ENCODE results near the gene SSBP3.
"Not testable (repeated sequence)": the region's sequence is repeated elsewhere in the genome, so short reads cannot be mapped to it uniquely, and the experiment has no call there.

Gene SSBP3

DNA sequence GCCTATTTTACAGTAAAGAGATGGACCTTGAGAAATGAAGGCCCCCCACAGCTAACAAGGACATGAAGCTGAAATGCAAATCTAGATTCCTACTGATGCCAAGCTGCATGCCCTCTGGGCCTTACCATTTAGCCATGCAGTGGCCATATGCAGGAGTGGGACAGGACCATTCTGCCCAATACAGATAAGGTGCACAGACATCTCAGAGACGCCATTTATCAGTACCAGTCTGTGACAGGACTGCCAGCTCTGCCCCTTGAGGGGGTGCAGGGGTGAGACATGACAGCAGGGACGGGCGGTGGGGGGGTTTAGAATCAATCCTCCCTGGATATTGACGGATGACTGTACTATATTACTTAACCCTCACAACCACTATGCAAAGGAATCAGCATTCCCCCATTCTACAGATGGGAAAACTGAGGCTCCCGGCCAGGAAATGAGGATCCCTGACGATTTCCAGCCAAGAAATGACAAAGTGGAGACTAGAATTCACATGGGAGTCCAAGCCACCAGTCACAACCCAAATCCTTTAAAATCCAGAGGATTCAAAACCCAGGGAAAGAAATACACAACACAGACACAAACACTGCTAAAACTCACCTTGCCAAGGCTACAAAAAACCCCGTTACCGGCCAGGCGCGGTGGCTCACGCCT is 10.8 kb downstream of the SSBP3 start:
- no peak overlapping the region for H3K4me3 ChIP-seq (replicated peaks; ENCODE audit: low read depth, low read length)
- DNase-seq (ENCODE audit: low read depth): no peak
- TF ChIP-seq, protein P1, sequence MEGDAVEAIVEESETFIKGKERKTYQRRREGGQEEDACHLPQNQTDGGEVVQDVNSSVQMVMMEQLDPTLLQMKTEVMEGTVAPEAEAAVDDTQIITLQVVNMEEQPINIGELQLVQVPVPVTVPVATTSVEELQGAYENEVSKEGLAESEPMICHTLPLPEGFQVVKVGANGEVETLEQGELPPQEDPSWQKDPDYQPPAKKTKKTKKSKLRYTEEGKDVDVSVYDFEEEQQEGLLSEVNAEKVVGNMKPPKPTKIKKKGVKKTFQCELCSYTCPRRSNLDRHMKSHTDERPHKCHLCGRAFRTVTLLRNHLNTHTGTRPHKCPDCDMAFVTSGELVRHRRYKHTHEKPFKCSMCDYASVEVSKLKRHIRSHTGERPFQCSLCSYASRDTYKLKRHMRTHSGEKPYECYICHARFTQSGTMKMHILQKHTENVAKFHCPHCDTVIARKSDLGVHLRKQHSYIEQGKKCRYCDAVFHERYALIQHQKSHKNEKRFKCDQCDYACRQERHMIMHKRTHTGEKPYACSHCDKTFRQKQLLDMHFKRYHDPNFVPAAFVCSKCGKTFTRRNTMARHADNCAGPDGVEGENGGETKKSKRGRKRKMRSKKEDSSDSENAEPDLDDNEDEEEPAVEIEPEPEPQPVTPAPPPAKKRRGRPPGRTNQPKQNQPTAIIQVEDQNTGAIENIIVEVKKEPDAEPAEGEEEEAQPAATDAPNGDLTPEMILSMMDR (IDR thresholded peaks at IDR 0.05; ENCODE audit: low read length, missing control alignments): no peak

DNA sequence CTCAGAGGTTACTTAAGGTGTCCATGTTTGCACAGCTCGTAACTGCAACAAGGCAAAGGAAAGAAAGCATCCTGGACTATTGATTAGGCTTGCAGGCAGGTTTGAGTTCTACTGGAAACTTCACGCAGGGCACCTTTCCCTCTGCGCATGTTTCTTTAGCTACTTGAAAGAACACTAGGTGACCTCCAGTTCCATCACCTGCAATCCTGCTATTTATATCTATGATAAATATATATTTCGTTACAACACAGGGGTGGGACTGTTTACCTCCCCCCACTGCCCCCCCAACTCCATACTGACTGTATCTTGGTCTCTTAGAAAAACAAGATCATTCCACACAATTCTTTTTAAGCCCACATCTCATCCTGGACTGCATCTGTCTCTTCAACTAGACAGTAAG is 12.1 kb downstream of the SSBP3 start:
- H3K4me3 ChIP-seq (replicated peaks; ENCODE audit: low read depth, low read length): no peak overlapping the region
- TF ChIP-seq, protein P1 (IDR thresholded peaks at IDR 0.05; ENCODE audit: low read length, missing control alignments): no peak
- no peak for DNase-seq (ENCODE audit: low read depth)

DNA sequence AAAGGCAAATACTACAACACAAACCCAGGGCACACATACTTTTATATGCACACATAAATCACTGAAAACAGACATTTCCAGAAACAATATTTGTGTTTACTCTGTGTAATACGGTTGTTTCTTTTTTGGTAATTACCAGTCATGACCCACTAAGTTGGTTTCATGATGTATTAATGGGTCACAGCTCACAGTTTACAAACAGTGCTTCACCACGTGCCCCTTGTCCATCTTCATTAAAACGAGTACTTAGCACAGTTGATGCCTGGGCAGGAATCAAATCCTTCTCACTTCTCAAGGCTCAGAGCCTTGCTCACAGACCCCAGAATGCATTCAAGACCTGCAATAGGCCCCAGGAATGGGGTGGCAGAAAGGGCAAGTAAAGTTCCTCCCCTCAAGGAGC is 13.8 kb downstream of the SSBP3 start:
- DNase-seq (ENCODE audit: low read depth): no peak
- TF ChIP-seq, protein P1 (IDR thresholded peaks at IDR 0.05; ENCODE audit: low read length, missing control alignments): no peak
- no peak overlapping the region for H3K4me3 ChIP-seq (replicated peaks; ENCODE audit: low read depth, low read length)

DNA sequence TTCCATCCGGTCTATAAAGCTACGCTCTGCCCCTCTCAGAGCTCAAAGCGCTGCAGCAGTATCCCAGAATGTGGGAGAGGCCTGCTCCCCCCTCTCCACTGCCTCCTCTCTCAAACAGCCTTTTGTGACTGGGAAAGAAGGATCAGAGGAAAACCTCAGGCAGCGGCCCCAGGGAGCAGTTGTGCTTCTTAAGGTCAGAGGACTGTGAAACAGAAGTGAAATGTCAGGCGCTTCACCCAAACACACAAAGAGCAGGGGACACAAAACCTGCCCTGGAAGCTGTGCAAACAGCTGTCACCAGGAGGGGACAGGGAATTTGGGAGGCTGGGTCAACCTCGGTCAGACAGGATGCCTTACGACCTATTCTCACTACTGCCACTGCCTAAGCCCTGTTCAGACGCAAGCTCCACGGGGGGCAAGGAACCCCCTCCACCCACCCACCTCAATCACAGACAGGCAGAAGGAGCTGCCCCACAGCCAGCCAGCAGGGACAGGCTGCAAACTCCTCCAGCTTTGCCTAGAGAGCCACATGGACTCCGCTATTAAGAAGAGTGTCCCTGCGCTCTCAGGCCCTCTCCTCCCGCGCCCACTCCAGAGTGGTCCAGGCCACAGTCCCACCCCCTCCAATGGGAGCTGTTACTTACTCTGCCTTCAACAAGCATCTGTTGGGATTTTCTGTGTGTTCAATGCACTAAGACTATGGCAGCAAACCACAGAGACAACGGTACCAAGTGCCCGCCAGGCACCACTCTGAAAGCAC is 14.6 kb downstream of the SSBP3 start:
- H3K4me3 ChIP-seq (replicated peaks; ENCODE audit: low read depth, low read length): no peak overlapping the region
- TF ChIP-seq, protein P1 (IDR thresholded peaks at IDR 0.05; ENCODE audit: low read length, missing control alignments): no peak
- no peak for DNase-seq (ENCODE audit: low read depth)

DNA sequence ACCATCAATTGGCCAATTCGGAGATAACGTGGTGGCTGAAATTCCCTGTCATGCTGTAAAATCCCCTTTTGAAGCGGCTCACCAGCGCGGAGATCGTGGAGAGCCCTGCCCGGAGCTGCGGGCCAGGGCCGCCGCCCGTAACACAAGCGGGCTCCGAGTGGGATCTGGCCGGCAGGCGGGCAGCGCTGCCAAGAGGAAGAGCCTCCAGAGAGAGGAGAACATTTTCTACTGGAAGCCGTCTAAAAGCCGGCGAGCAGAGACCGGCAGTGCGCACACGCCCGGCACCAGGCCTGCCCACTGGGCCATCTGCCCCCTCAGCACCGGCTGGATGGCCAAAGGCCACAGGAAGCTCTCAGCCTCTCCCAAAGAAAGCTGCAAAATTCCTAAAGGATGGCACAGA is 15.5 kb downstream of the SSBP3 start:
- H3K4me3 ChIP-seq (replicated peaks; ENCODE audit: low read depth, low read length): no peak overlapping the region
- TF ChIP-seq, protein P1 (IDR thresholded peaks at IDR 0.05; ENCODE audit: low read length, missing control alignments): no peak
- DNase-seq (ENCODE audit: low read depth): no peak

DNA sequence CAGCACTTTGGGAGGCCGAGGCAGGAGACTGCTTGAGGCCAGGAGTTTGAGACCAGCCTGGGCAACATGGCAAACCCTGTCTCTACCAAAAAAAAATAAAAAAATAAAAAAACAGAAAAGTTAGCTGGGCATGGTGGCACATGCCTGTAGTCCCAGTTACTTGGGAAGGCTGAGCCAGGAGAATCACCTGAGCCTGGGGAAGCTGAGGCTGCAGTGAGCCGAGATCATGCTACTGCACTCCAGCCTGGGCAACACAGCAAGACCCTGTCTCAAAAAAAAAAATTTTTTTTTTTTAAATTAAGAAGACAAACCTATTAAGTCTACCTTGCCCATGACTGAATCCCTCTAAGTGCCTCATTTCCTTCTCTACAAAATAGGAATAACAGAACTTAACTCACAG is 16.6 kb downstream of the SSBP3 start:
- not testable (repeated sequence) for H3K4me3 ChIP-seq (replicated peaks; ENCODE audit: low read depth, low read length); DNase-seq (ENCODE audit: low read depth)

DNA sequence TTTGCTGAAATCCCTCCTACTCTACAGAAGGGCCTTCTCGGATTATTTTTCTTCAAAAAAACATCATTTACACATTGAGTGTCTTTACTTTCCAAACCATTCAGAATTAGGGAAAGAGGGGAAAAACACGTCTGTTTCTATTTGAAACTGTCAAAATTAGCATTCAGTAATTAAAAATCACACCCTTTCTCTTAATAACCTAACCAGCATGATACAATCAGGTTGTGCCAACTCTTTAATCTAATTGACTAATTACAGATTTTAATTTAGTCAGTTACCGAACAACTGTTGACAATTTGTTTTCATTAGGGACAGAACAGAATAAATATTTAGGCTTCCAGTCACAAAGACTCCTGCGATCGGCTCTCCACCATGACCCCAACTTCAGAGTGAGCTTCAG is 18.8 kb downstream of the SSBP3 start:
- TF ChIP-seq, protein P1 (IDR thresholded peaks at IDR 0.05; ENCODE audit: low read length, missing control alignments): no peak
- H3K4me3 ChIP-seq (replicated peaks; ENCODE audit: low read depth, low read length): no peak overlapping the region
- no peak for DNase-seq (ENCODE audit: low read depth)

Data from fibroblast of pulmonary artery (primary cell).